Fibroblast of lung (primary cell): ENCODE measurements around the gene ZNF827. TPM values are rescaled to one million over a fixed set of nuclear protein-coding genes. Genes with fewer than 3 reads are reported as not detected.

Experiments used
- DNase-seq, 2 donors: peaks; one replicate each; pipeline versions ENCODE4 v3.0.0 to v3.0.0-alpha.2; 2010; ENCODE audit warnings: low read depth in 2 of 2
- H2AFZ ChIP-seq: 2 replicates; pipeline ENCODE4 v1.5.1; 2012; ENCODE audit warnings: low read length, control low read depth, inconsistent platforms
- H3K27ac ChIP-seq: 2 replicates; pipeline ENCODE4 v1.5.1; 2011; ENCODE audit warnings: low read length, control low read depth; ENCODE audit not compliant: insufficient read depth
- H3K27me3 ChIP-seq: 2 replicates; pipeline ENCODE4 v1.5.1; 2011; ENCODE audit warnings: mild to moderate bottlenecking, low read length; ENCODE audit not compliant: control insufficient read depth, insufficient read depth
- H3K36me3 ChIP-seq: 2 replicates; pipeline ENCODE4 v1.5.1; 2011; ENCODE audit warnings: low read length; ENCODE audit not compliant: control insufficient read depth, insufficient read depth
- H3K4me1 ChIP-seq: 2 replicates; pipeline ENCODE4 v1.5.1; 2011; ENCODE audit warnings: low read length; ENCODE audit not compliant: control insufficient read depth, insufficient read depth; ENCODE audit errors: extremely low read depth
- H3K4me2 ChIP-seq: 2 replicates; pipeline ENCODE4 v1.5.1; 2011; ENCODE audit warnings: low read length, control low read depth; ENCODE audit not compliant: insufficient read depth; ENCODE audit errors: extremely low read depth
- H3K4me3 ChIP-seq, 4 experiments: fragments of 200-600 bp in 1 of 4; sonication (generic) in 1 of 4; replicated peaks in 1 of 4; 2 replicates each; pipeline ENCODE4 v1.5.1; 2011 to 2016; ENCODE audit warnings: low read length in 4 of 4, low read depth in 3 of 4, mild to moderate bottlenecking in 3 of 4, control low read depth in 2 of 4, inconsistent platforms in 1 of 4, mixed read lengths in 1 of 4; ENCODE audit not compliant: insufficient read depth in 1 of 4; ENCODE audit errors: control extremely low read depth in 1 of 4
- H3K79me2 ChIP-seq: 2 replicates; pipeline ENCODE4 v1.5.1; 2012; ENCODE audit warnings: mild to moderate bottlenecking, low read length, inconsistent platforms; ENCODE audit not compliant: control insufficient read depth, insufficient read depth
- H3K9ac ChIP-seq: 2 replicates; pipeline ENCODE4 v1.5.1; 2011; ENCODE audit warnings: mild to moderate bottlenecking, low read length, control low read depth; ENCODE audit not compliant: insufficient read depth
- H3K9me3 ChIP-seq: 2 replicates; pipeline ENCODE4 v1.5.1; 2012; ENCODE audit warnings: low read depth, low read length; ENCODE audit not compliant: control insufficient read depth, insufficient read depth
- H4K20me1 ChIP-seq: 2 replicates; pipeline ENCODE4 v1.5.1; 2011; ENCODE audit warnings: low read length; ENCODE audit not compliant: control insufficient read depth, insufficient read depth; ENCODE audit errors: extremely low read depth
- EZH2 ChIP-seq: IDR thresholded peaks from 2 replicates; pipeline ENCODE4 v1.5.1; 2012; ENCODE audit warnings: low read length, control low read depth, mild to moderate bottlenecking; ENCODE audit errors: missing control alignments
- polyA plus RNA-seq, 2 donors: library from polyadenylated mRNA; depleted of rRNA in 1 of 2; stranded (reverse) in 1 of 2; unstranded in 1 of 2; fragments of >200 nt; gene quantifications; 2 replicates each; pipeline ENCODE4 v1.2.1, GENCODE V29; 2011 to 2012; ENCODE audit warnings: missing spikeins in 1 of 2
- total RNA-seq: library from RNA; depleted of rRNA; stranded (reverse); fragments of >200 nt; gene quantifications from 2 replicates; pipeline ENCODE4 v1.2.1, GENCODE V29; 2014
- TF ChIP-seq, protein P1 (sequence below), 2 donors: IDR thresholded peaks in 1 of 2; conservative IDR thresholded peaks in 1 of 2; 1 replicate in 1 of 2; 2 replicates in 1 of 2; pipeline ENCODE4 v1.5.1; 2011 to 2012; ENCODE audit warnings: low read length in 2 of 2, control low read depth in 1 of 2, inconsistent platforms in 1 of 2, low read depth in 1 of 2, mild to moderate bottlenecking in 1 of 2

ZNF827 gene
- total and polyA plus RNA-seq, 2 donors (not counting 1 experiment from before 2014, with no cell fraction given) = 5.8 to 7.1 TPM

DNA sequence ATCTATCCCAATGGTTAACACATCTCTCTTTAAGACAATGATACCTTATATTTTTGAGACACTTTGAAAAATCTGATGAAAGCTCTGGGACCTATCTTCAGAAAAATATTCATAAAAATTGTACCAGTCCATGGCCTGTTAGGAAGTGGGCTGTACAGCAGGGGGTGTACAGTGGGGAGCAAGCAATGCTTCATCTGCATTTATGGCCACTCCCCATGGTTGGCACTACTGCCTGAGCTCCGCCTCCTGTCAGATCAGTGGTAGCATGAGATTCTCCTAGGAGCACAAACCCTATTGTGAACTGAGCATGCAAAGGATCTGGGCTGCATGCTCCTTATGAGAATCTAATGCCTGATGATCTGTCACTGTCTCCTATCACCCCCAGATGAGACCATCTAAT lies 216.1 kb downstream of the ZNF827 start:
- TF ChIP-seq EZH2 = no peak
- TF ChIP-seq, protein P1, sequence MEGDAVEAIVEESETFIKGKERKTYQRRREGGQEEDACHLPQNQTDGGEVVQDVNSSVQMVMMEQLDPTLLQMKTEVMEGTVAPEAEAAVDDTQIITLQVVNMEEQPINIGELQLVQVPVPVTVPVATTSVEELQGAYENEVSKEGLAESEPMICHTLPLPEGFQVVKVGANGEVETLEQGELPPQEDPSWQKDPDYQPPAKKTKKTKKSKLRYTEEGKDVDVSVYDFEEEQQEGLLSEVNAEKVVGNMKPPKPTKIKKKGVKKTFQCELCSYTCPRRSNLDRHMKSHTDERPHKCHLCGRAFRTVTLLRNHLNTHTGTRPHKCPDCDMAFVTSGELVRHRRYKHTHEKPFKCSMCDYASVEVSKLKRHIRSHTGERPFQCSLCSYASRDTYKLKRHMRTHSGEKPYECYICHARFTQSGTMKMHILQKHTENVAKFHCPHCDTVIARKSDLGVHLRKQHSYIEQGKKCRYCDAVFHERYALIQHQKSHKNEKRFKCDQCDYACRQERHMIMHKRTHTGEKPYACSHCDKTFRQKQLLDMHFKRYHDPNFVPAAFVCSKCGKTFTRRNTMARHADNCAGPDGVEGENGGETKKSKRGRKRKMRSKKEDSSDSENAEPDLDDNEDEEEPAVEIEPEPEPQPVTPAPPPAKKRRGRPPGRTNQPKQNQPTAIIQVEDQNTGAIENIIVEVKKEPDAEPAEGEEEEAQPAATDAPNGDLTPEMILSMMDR (conservative IDR thresholded peaks at IDR 0.05 in 1 of 2, IDR thresholded peaks at IDR 0.05 in 1 of 2; ENCODE audit: low read depth in 1 of 2, low read length in 2 of 2) = no peak
- Histone ChIP-seq H3K36me3 (no peaks in the 10 kb centered on the region), H3K9me3 (no peaks in the 10 kb centered on the region), H3K4me2 (no peak overlapping the region), H3K79me2 (no peaks in the 10 kb centered on the region), H3K27ac (no peak overlapping the region), H4K20me1 (no peaks in the 10 kb centered on the region), H3K4me3 (no peak overlapping the region), H2AFZ (no peak overlapping the region), H3K4me1 (no peaks in the 10 kb centered on the region), H3K27me3 (no peaks in the 10 kb centered on the region), H3K9ac (no peak overlapping the region)
- no peak for DNase-seq

DNA sequence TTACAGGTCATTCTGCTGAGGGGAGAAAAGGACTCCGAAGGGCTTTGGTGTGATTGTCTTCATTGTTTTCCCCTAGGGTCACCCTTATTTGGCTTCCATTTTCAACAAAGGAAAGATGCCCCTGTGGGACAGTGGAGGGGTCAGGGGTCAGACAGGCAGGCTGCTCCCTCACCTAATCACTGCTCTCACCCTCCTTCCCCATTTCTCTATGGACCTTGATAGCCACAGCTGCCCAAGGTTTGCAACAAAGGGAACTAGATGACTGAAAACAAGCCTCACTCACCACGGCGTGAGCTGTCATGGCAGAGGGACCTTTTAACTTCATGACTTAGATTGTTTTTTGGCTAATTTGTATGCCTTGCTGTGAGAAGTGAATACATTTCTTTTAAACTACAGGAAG lies 218.0 kb downstream of the ZNF827 start:
- no peak for DNase-seq
- H2AFZ ChIP-seq = no peak overlapping the region
- no peaks in the 10 kb centered on the region for H3K4me1 ChIP-seq
- no peaks in the 10 kb centered on the region for H3K27me3 ChIP-seq
- TF ChIP-seq, protein P1 (conservative IDR thresholded peaks at IDR 0.05 in 1 of 2, IDR thresholded peaks at IDR 0.05 in 1 of 2; ENCODE audit: low read depth in 1 of 2, low read length in 2 of 2) = no peak
- no peak for TF ChIP-seq EZH2
- no peak overlapping the region for H3K4me3 ChIP-seq
- no peaks in the 10 kb centered on the region for H3K9me3 ChIP-seq
- H4K20me1 ChIP-seq = no peaks in the 10 kb centered on the region
- no peak overlapping the region for H3K4me2 ChIP-seq
- H3K36me3 ChIP-seq = no peaks in the 10 kb centered on the region
- no peak overlapping the region for H3K9ac ChIP-seq
- no peaks in the 10 kb centered on the region for H3K79me2 ChIP-seq
- H3K27ac ChIP-seq = no peak overlapping the region

DNA sequence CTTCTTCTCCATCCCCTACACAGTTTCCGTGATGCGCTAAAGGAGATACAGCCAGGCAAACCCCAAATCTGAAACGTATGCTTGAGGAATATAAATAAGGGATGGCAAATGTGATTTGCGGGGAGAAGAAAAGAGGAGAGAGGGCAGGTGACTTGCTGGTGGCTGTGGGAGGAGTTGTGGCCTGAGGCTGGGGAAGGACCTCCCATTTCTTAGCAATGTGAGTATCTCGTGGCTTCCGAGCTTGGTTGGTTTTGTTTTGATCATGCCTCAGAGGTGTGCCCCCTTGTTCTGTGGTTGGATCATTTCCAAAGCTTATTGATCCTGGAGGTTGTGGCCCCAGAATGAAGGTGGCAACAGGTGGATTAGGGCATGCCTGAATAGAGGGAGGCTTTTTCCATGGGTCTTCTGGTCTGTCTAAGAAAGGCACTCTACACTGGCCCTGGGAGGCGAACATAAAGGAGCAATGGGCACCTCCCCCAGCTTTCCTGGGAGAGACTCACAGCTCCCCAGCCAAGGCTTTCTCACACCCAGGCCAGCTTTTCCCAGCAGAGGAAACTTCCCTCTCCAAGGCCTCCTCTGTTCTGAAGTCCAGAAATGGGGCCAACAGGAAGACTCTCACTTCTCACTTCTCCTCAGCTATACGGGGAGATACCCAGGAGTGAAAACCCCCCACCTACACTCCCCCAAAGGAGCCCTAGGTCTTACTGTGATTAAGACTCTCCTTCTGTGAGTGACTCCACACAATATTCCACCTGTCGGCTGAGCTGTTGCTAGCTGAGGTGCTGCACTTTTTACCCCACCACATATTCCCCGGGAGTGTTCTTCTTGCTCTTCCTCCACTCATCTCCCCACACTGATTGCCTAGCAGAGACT lies 218.6 kb downstream of the ZNF827 start:
- H4K20me1 ChIP-seq = no peaks in the 10 kb centered on the region
- no peak overlapping the region for H3K4me3 ChIP-seq
- no peaks in the 10 kb centered on the region for H3K27me3 ChIP-seq
- no peak overlapping the region for H2AFZ ChIP-seq
- H3K9ac ChIP-seq = no peak overlapping the region
- no peaks in the 10 kb centered on the region for H3K4me1 ChIP-seq
- no peaks in the 10 kb centered on the region for H3K79me2 ChIP-seq
- TF ChIP-seq, protein P1 (conservative IDR thresholded peaks at IDR 0.05 in 1 of 2, IDR thresholded peaks at IDR 0.05 in 1 of 2; ENCODE audit: low read depth in 1 of 2, low read length in 2 of 2) = no peak
- no peak for TF ChIP-seq EZH2
- no peak for DNase-seq
- no peaks in the 10 kb centered on the region for H3K9me3 ChIP-seq
- no peaks in the 10 kb centered on the region for H3K36me3 ChIP-seq
- H3K27ac ChIP-seq = no peak overlapping the region
- no peak overlapping the region for H3K4me2 ChIP-seq
